Measurements from ENCODE around the gene SRCAP.
"Not testable (repeated sequence)": the region's sequence is repeated elsewhere in the genome, so short reads cannot be mapped to it uniquely, and the experiment has no call there.

SRCAP gene

GRCh38 chr16:30699615-30700099 is 686 bp downstream of the SRCAP start:
- no peak for DNase-seq (ENCODE audit: low read depth)

GRCh38 chr16:30700491-30700890 is 1.5 kb downstream of the SRCAP start:
- no peak for DNase-seq (ENCODE audit: low read depth)

GRCh38 chr16:30700971-30701370 is 2.0 kb downstream of the SRCAP start:
- DNase-seq (ENCODE audit: low read depth): no peak

- not testable (repeated sequence) for DNase-seq (ENCODE audit: low read depth)
Measured at GRCh38 chr16:30703071-30703470, 4.1 kb downstream of the SRCAP start.

GRCh38 chr16:30703971-30704370 is 5.0 kb downstream of the SRCAP start:
- DNase-seq (ENCODE audit: low read depth): no peak

GRCh38 chr16:30706046-30706445 is 7.1 kb downstream of the SRCAP start:
- DNase-seq (ENCODE audit: low read depth): no peak

GRCh38 chr16:30710971-30711370 is 12.0 kb downstream of the SRCAP start:
- no peak for DNase-seq (ENCODE audit: low read depth)

GRCh38 chr16:30711712-30712111 is 12.7 kb downstream of the SRCAP start:
- no peak for DNase-seq (ENCODE audit: low read depth)

GRCh38 chr16:30715750-30716445 is 16.9 kb downstream of the SRCAP start:
- no peak for DNase-seq (ENCODE audit: low read depth)

- no peak for DNase-seq (ENCODE audit: low read depth)
Measured at GRCh38 chr16:30720086-30720485, 21.1 kb downstream of the SRCAP start.

- no peak for DNase-seq (ENCODE audit: low read depth)
Measured at GRCh38 chr16:30720694-30721093, 21.7 kb downstream of the SRCAP start.

- DNase-seq (ENCODE audit: low read depth): no peak
Measured at GRCh38 chr16:30721167-30721566, 22.2 kb downstream of the SRCAP start.

GRCh38 chr16:30721606-30722005 is 22.6 kb downstream of the SRCAP start:
- no peak for DNase-seq (ENCODE audit: low read depth)

GRCh38 chr16:30722443-30722842 is 23.5 kb downstream of the SRCAP start:
- DNase-seq (ENCODE audit: low read depth): no peak

GRCh38 chr16:30722916-30723315 is 23.9 kb downstream of the SRCAP start:
- no peak for DNase-seq (ENCODE audit: low read depth)

- DNase-seq (ENCODE audit: low read depth): no peak
Measured at GRCh38 chr16:30723725-30724355, 24.9 kb downstream of the SRCAP start.

GRCh38 chr16:30724641-30725417 is 25.9 kb downstream of the SRCAP start:
- DNase-seq (ENCODE audit: low read depth): no peak

- no peak for DNase-seq (ENCODE audit: low read depth)
Measured at GRCh38 chr16:30725418-30725792, 26.4 kb downstream of the SRCAP start.

GRCh38 chr16:30728321-30728720 is 29.4 kb downstream of the SRCAP start:
- DNase-seq (ENCODE audit: low read depth): no peak

- no peak for DNase-seq (ENCODE audit: low read depth)
Measured at GRCh38 chr16:30728899-30729672, 30.1 kb downstream of the SRCAP start.

- DNase-seq (ENCODE audit: low read depth): no peak
Measured at GRCh38 chr16:30731411-30731810, 32.4 kb downstream of the SRCAP start.

Measured in CMK (cell line).